GM18858 (cell line): ENCODE results near the gene SEH1L.
A peak's percentile ranks its signal among the peaks of the same experiment; 100 is the strongest.
"Not testable (repeated sequence)": the region's sequence is repeated elsewhere in the genome, so short reads cannot be mapped to it uniquely, and the experiment has no call there.

Experiments
- ATAC-seq: cut with Tn5 transposase; IDR thresholded peaks from one replicate; pipeline ENCODE4 v1.9.1; 2021; ENCODE audit not compliant: unreplicated experiment

The SEH1L gene

DNA sequence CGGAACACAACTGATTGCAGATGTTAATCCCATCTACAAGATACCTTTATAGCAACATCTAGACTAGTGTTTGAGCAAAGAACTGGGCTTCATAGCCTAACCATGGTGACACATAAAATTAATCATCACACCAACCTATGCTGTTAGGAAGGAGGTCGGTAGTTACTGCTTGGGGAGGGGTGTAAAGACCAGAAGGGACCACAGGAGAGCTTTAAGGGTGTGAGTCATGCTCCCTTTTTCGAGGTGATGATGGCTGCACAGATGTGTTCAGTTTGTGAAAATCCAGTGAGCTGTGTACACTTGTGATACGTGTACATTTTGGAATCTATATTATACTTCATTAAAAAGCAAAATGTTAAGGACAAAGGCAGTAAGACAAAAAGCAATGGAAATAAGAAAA, 4.6 kb upstream of the SEH1L start:
- no peak for ATAC-seq

DNA sequence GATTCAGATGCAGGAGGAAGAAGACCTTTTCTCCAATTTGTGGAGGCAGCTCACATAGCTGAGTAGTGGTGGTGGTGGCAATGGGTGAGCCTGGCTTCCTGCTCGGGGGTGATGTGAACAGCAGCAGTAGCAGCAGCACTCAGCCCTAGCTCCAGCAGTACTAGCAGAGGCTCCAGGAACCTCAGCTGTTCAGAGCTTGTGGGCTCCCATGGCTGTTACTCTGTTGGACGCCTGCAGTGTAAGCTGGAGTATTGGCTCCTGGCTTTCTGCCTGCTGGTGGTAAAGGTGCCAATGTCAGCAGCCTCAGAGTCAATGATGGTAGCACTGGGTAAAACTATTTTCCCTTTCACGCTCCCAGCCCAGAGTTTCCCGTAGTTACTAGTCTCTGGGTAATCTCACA, 3.1 kb upstream of the SEH1L start:
- no peak for ATAC-seq

GRCh38 chr18:12946549-12947284, 1.1 kb upstream of the SEH1L start:
- ATAC-seq = no peak

- ATAC-seq = peak; percentile 50
These were observed 416 bp downstream of the SEH1L start for GRCh38 chr18:12948050-12948804.

GRCh38 chr18:12958478-12958877, 10.7 kb downstream of the SEH1L start:
- ATAC-seq = no peak

DNA sequence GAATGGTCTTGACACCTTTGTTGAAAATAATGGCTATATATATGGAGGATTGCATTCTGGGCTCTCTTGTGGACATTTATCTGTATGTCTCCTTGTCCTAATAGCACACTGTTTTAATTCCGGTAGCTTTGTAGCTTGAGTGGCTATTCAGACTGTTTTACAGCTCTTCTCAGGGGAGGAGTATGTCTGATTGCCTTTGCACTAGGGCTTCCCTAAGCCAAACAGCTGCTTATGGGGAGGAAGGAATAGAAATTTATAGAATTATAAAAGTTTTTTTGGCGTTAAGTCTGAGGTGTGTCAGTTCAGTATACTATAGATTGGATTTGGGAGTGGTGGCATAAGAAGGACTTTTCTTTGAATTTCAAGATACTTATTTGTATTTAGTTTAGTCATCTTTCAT, 12.6 kb downstream of the SEH1L start:
- ATAC-seq = no peak

- ATAC-seq = no peak
These were observed 13.1 kb downstream of the SEH1L start for GRCh38 chr18:12960853-12961397.

GRCh38 chr18:12963069-12963468, 15.3 kb downstream of the SEH1L start:
- ATAC-seq = no peak

GRCh38 chr18:12968115-12968514, 20.3 kb downstream of the SEH1L start:
- ATAC-seq = no peak

DNA sequence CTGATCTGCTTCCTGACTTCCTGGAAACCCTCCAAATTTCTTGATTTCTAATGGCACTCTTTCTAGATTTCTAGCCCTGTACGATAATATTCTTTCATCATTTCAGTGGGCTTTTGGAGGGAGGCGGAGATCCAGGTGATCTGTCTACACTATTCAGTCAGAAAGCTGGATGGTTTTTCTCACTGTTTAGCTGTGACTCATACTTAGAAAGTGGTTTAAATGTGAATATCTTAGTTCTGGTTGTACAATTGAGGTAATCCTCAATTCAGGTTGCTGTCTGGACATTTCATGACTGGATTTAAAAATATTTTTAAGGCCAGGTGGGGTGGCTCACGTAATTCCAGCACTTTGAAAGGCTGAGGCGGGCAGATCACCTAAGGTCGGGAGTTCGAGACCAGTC, 20.8 kb downstream of the SEH1L start:
- ATAC-seq = no peak

- ATAC-seq = no peak
These were observed 25.9 kb downstream of the SEH1L start for GRCh38 chr18:12973562-12974213.

GRCh38 chr18:12975488-12975887, 27.7 kb downstream of the SEH1L start:
- no peak for ATAC-seq

DNA sequence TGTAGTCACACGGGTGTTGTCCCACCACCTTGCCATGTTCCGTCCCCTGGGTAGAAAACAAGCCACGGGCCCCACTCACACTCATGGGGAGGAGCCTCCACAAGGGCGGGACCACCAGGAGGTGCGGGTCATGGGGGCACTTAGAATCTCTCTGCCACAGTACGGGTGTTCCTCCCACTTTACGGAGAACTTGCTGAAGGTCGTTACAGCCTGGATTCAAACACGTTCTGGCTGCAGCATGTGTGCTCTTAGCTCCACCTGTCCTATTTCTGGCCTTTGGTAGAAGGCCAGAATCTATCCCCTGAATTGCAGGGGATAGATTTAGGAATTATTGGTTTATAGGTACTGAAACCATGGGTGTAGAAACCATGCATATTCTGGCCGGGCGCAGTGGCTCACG, 28.5 kb downstream of the SEH1L start:
- ATAC-seq = no peak

DNA sequence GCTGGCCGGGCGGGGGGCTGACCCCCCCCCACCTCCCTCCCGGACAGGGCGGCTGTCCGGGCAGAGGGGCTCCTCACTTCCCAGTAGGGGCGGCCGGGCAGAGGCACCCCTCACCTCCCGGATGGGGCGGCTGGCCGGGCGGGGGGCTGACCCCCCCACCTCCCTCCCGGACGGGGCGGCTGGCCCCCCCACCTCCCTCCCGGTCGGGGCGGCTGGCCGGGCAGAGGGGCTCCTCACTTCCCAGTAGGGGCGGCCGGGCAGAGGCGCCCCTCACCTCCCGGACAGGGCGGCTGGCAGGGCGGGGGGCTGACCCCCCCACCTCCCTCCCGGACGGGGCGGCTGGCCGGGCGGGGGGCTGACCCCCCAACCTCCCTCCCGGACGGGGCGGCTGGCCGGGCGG, 32.3 kb downstream of the SEH1L start:
- ATAC-seq = not testable (repeated sequence)

GRCh38 chr18:12989397-12990122, 41.7 kb downstream of the SEH1L start:
- no peak for ATAC-seq

DNA sequence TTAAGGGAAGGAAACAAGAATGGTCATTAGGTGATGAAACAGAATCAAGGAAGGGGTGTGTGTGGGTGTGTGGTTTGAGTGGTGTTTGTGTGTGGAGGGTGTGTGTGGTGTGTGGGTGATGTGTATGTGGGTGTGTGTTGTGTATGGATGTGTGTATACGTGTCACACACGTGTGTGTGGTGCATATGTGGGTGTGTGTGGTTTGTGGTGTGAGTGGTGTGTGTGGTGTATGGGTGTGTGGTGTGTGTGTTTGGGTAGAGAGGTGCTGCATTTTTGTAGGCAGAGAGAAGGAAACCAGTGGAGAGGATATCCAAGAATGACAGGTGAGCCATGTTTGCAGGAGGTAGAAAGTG, 42.3 kb downstream of the SEH1L start:
- ATAC-seq = no peak

DNA sequence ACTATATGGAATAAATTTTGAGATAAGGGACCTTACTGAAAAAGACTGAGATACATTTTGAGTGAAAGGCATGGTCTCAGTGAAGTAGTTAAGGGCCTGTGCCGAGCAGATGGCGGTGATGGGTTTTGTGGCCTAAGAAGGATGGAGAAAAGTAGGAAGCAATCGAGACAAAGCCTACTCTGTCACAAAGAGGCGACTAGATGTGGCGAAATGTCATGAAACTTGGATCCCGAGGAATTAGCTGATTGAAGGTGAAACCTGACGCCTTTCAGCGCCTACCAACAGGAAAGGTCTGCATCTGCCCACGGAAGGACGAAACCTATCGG, 42.8 kb downstream of the SEH1L start:
- ATAC-seq = no peak

DNA sequence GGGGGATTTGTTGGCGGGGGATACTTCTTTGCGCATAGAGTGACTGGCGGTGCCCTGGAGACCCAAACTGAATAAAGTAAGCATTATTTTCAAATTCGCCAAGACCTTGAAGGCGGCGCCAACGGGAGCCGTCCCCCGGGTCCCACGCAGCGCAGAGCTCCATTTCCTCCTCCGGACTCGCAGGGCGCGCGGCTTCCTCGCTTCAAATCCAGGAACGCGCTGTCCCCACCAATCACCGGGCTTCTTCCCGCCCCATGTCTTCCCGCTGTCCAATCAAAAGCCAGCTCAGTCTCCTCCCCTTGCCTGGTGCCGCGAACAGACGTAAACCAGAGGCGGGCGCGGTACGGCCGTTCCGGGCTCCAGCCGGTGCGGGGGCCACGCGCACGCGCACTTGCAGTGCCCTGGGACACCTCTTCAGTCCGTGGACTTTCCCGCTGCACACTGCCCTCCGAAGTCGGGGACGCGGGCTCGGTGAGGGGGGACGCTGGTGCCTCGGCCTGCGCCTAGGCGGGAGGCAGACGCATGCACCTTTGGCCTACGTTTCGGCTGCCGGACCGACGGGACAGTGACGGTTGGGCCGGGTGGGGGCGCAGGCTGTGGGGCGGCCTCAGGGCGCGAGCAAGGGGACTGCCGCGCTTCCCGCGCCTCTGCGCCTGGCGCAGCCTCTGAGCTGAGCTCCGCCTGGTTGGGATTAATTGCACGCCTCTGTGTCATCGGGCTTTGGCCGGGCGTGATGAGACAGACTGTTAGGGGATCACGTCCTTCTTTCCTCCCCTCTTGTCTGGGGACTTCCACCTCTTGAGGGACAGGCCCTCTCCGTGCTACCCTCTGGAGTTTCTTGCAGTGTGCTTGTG, 43.4 kb downstream of the SEH1L start, which contains the start of gene CEP192:
Gene CEP192 (plus strand): TSS at position 396 of the 854 bp plus-strand sequence. CDS start 8,063 bp downstream, outside the sequence.
- peak; percentile 70 for ATAC-seq

DNA sequence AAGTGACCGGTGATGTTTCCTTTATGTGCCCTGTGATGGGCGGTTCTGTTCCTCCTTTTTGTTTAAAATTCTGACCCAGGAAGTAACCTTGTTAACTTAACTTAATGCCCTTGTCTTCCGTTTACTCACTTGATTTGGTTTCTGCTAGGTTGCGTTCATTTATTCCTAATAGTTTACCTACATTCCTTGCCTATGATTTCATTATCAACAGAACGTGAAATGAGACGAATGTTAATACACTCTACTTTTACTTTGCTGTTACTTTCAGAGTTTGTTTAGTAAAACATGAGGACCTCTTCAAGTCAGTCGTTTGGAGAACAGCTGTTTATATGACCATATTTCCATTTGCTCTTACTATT, 44.0 kb downstream of the SEH1L start:
- ATAC-seq = peak; percentile 1

DNA sequence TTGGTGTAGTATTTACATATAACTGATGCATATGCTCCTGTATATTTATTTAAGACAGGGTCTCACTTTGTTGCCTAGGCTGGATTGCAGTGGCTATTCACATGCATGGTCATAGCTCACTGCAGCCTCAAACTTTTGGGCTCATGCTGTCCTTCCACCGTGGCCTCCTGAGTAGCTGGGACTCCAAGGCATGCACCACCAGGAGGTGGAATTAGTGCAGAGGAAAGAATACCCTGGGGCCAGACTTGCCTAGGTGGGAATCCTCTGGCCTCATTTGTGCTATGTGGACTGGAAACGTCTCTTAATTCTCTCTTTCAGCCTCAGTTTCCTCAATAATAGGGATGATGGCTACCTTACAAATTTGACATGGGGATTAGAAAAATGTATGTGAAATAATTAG, 45.6 kb downstream of the SEH1L start:
- ATAC-seq = no peak
